WI38 (cell line): Measurements from ENCODE around the gene NKD1.

ENCODE experiments used
- H3K4me3 ChIP-seq: 2 replicates; pipeline ENCODE4 v1.5.1; 2011; ENCODE audit warnings: low read depth, mild to moderate bottlenecking, control low read depth, low read length
- CTCF ChIP-seq: IDR thresholded peaks from 2 replicates; pipeline ENCODE4 v1.5.1; 2012; ENCODE audit warnings: low read depth, mild to moderate bottlenecking, control low read depth, low read length

The NKD1 gene

GRCh38 chr16:50680556-50680893, 132.3 kb downstream of the NKD1 start:
- no peak overlapping the region for H3K4me3 ChIP-seq
- no peak for TF ChIP-seq CTCF

- no peak for TF ChIP-seq CTCF
- no peak within 1 kb of the TSS for H3K4me3 ChIP-seq
These were observed 133.1 kb downstream of the NKD1 start, which contains the start of gene SNX20 for GRCh38 chr16:50681021-50681885. TSS of gene SNX20 (minus strand) at chr16:50681312. CDS start at chr16:50677526, 3,786 bp downstream.

GRCh38 chr16:50683689-50684374, 135.6 kb downstream of the NKD1 start:
- TF ChIP-seq CTCF, result no peak
- no peak overlapping the region for H3K4me3 ChIP-seq

GRCh38 chr16:50684823-50685461, 136.7 kb downstream of the NKD1 start:
- TF ChIP-seq CTCF, result no peak
- no peak overlapping the region for H3K4me3 ChIP-seq

- no peak for TF ChIP-seq CTCF
- H3K4me3 ChIP-seq, result no peak overlapping the region
These were observed 137.4 kb downstream of the NKD1 start for GRCh38 chr16:50685462-50686063.

- TF ChIP-seq CTCF, result no peak
- H3K4me3 ChIP-seq, result no peak overlapping the region
These were observed 139.9 kb downstream of the NKD1 start for GRCh38 chr16:50688083-50688482.
